CD14-positive monocyte (primary cell): ENCODE measurements around the gene ATXN1. TPM values are rescaled to one million over a fixed set of nuclear protein-coding genes. Genes with fewer than 3 reads are reported as not detected.

Experiments used
- DNase-seq, 3 donors: peaks; one replicate each; pipeline ENCODE4 v3.0.0-alpha.2; 2011 to 2022
- H2AFZ ChIP-seq: 2 replicates; pipeline ENCODE4 v1.6.0; 2012; ENCODE audit warnings: mild to moderate bottlenecking, low read depth, low read length, inconsistent platforms; ENCODE audit not compliant: insufficient read depth, poor library complexity, severe bottlenecking
- H3K27ac ChIP-seq, 2 donors: 1 replicate in 1 of 2; 2 replicates in 1 of 2; pipeline ENCODE4 v1.5.1; 2012 to 2013; ENCODE audit warnings: low read length in 2 of 2, control low read depth in 1 of 2, inconsistent platforms in 1 of 2, low read depth in 1 of 2, mild to moderate bottlenecking in 1 of 2
- H3K27me3 ChIP-seq, 2 donors: one replicate each; pipeline versions ENCODE4 v1.6.0 to v1.6.1; 2011 to 2013; ENCODE audit warnings: low read length in 2 of 2; ENCODE audit not compliant: control insufficient read depth in 2 of 2, insufficient read depth in 2 of 2
- H3K36me3 ChIP-seq, 2 donors: replicated peaks in 1 of 2; 1 replicate in 1 of 2; 2 replicates in 1 of 2; pipeline versions ENCODE4 v1.5.1 to v1.6.1; 2012 to 2013; ENCODE audit warnings: low read length in 2 of 2, control low read depth in 1 of 2, inconsistent platforms in 1 of 2, mild to moderate bottlenecking in 1 of 2; ENCODE audit not compliant: insufficient read depth in 2 of 2, control insufficient read depth in 1 of 2
- H3K4me1 ChIP-seq, 2 donors: 1 replicate in 1 of 2; 2 replicates in 1 of 2; pipeline versions ENCODE4 v1.5.1 to v1.6.1; 2012 to 2013; ENCODE audit warnings: low read length in 2 of 2, control low read depth in 1 of 2, inconsistent platforms in 1 of 2, mild to moderate bottlenecking in 1 of 2, moderate library complexity in 1 of 2; ENCODE audit not compliant: insufficient read depth in 2 of 2, control insufficient read depth in 1 of 2
- H3K4me2 ChIP-seq: replicated peaks from 2 replicates; pipeline ENCODE3; 2012; ENCODE audit warnings: low read length, moderate library complexity, mild to moderate bottlenecking; ENCODE audit not compliant: poor library complexity, severe bottlenecking; ENCODE audit errors: extremely low read depth
- H3K4me3 ChIP-seq, 3 experiments: fragments of 200-600 bp in 1 of 3; sonication (generic) in 1 of 3; replicated peaks in 1 of 3; 1 replicate in 2 of 3; 2 replicates in 1 of 3; pipeline ENCODE4 v1.5.1; 2011 to 2013; ENCODE audit warnings: low read length in 3 of 3, mild to moderate bottlenecking in 3 of 3, control low read depth in 2 of 3, low read depth in 2 of 3, inconsistent platforms in 1 of 3, moderate library complexity in 1 of 3
- H3K79me2 ChIP-seq: 2 replicates; pipeline ENCODE4 v1.6.0; 2012; ENCODE audit warnings: mild to moderate bottlenecking, control low read depth, inconsistent platforms, low read length, moderate library complexity; ENCODE audit not compliant: insufficient read depth
- H3K9ac ChIP-seq: 2 replicates; pipeline ENCODE4 v1.6.0; 2017; ENCODE audit warnings: low read length, mild to moderate bottlenecking; ENCODE audit not compliant: insufficient read depth, poor library complexity, severe bottlenecking
- H3K9me3 ChIP-seq, 2 donors: replicated peaks in 1 of 2; 1 replicate in 1 of 2; 2 replicates in 1 of 2; pipeline versions ENCODE4 v1.5.1 to v1.6.1; 2012 to 2013; ENCODE audit warnings: low read length in 2 of 2, control low read depth in 1 of 2; ENCODE audit not compliant: control insufficient read depth in 1 of 2, insufficient read depth in 1 of 2
- H4K20me1 ChIP-seq: 2 replicates; pipeline ENCODE4 v1.6.0; 2012; ENCODE audit warnings: mild to moderate bottlenecking, low read length, control low read depth, moderate library complexity; ENCODE audit not compliant: insufficient read depth
- H3K27ac Mint-ChIP-seq, 7 donors: one replicate each; pipeline ENCODE4 v1.8.0; 2020; ENCODE audit warnings: mild to moderate bottlenecking in 7 of 7, mixed read lengths in 7 of 7, moderate library complexity in 6 of 7, inconsistent platforms in 2 of 7
- H3K27me3 Mint-ChIP-seq, 3 donors: one replicate each; pipeline ENCODE4 v1.8.0; 2021 to 2022; ENCODE audit warnings: low read depth in 3 of 3, mild to moderate bottlenecking in 3 of 3, mixed read lengths in 3 of 3, moderate library complexity in 3 of 3, inconsistent platforms in 1 of 3
- H3K36me3 Mint-ChIP-seq, 2 donors: one replicate each; pipeline ENCODE4 v1.8.0; 2020; ENCODE audit warnings: mixed read lengths in 2 of 2, inconsistent platforms in 1 of 2, mild to moderate bottlenecking in 1 of 2
- H3K4me1 Mint-ChIP-seq: one replicate; pipeline ENCODE4 v1.8.0; 2020; ENCODE audit warnings: mild to moderate bottlenecking, mixed read lengths
- H3K4me3 Mint-ChIP-seq, 2 donors: one replicate each; pipeline ENCODE4 v1.8.0; 2020; ENCODE audit warnings: mild to moderate bottlenecking in 2 of 2, mixed read lengths in 2 of 2, moderate library complexity in 1 of 2
- H3K9me3 Mint-ChIP-seq, 7 donors: one replicate each; pipeline ENCODE4 v1.8.0; 2020 to 2022; ENCODE audit warnings: mixed read lengths in 7 of 7, mild to moderate bottlenecking in 6 of 7, moderate library complexity in 6 of 7, inconsistent platforms in 2 of 7
- CTCF ChIP-seq: fragments of 200-600 bp; IDR thresholded peaks from one replicate; pipeline ENCODE4 v1.8.0; 2022; ENCODE audit warnings: antibody characterized with exemption, mild to moderate bottlenecking
- WGBS: methylation state at CpG from one replicate; pipeline ENCODE4 v1.1.5; 2013; ENCODE audit warnings: missing lambda C conversion rate; ENCODE audit not compliant: insufficient coverage; 5-methylcytosine and 5-hydroxymethylcytosine counted together
- intact Hi-C, 2 donors: fragments of 100-400 bp; cut with micrococcal nuclease; formaldehyde crosslinking; loops; one replicate each; pipeline versions ENCODE4 v1.15.0 to v1.15.1; 2023
- polyA plus RNA-seq, 3 donors: library from polyadenylated mRNA; depleted of rRNA in 1 of 3; unstranded in 2 of 3; stranded (reverse) in 1 of 3; fragments of 300-500 nt in 2 of 3; fragments of >200 nt in 1 of 3; fragmentation: Illumina TruSeq in 2 of 3; gene quantifications; 1 replicate in 2 of 3; 2 replicates in 1 of 3; pipeline ENCODE4 v1.2.3, GENCODE V29; 2012 to 2021

ATXN1 gene
- polyA plus RNA-seq, 3 donors: 8.8 to 19.1 (median 10.9) TPM

GRCh38 chr6:16728513-16729182 is 32.6 kb downstream of the ATXN1 start:
- peak overlapping the region; percentile 95 to 99 (median 98) for H3K27ac Mint-ChIP-seq
- peaks cover 22% of the 10 kb centered on the region for H4K20me1 ChIP-seq
- H3K9ac ChIP-seq: peak overlapping the region; percentile 6
- H3K79me2 ChIP-seq: peaks cover 37% of the 10 kb centered on the region
- H3K36me3 Mint-ChIP-seq: peaks cover 7 to 11% of the 10 kb centered on the region in 2 donors
- H3K4me3 Mint-ChIP-seq: peak overlapping the region; percentile 77 to 82
- no peaks in the 10 kb centered on the region for H3K27me3 ChIP-seq
- DNase-seq: no peak
- peak overlapping the region; percentile 57 to 90 for H3K27ac ChIP-seq
- WGBS: 83% methylated on average over 2 of the region's 6 CpGs
- H3K9me3 ChIP-seq: no peaks in the 10 kb centered on the region
- intact Hi-C loops: loop anchor here in 1 of 2 donors (2.0 to 5.0 kb wide), 3 partner anchors 16 to 46 kb away; no protein-coding TSS in a partner anchor
- no peak for TF ChIP-seq CTCF
- no peaks in the 10 kb centered on the region for H3K27me3 Mint-ChIP-seq
- H2AFZ ChIP-seq: no peak overlapping the region
- H3K4me1 ChIP-seq: peaks cover 73 to 81% of the 10 kb centered on the region in 2 donors
- H3K36me3 ChIP-seq: no peaks in the 10 kb centered on the region
- peaks cover 81% of the 10 kb centered on the region for H3K4me1 Mint-ChIP-seq
- peak overlapping the region; percentile 56 for H3K4me2 ChIP-seq
- H3K9me3 Mint-ChIP-seq: no peaks in the 10 kb centered on the region
- peak overlapping the region; percentile 4 to 34 (median 6) for H3K4me3 ChIP-seq

GRCh38 chr6:16727996-16728395 is 33.3 kb downstream of the ATXN1 start:
- DNase-seq: peak; percentile 77 to 90 (median 89)
- Histone ChIP-seq H3K9me3 (no peaks in the 10 kb centered on the region), H3K27ac (peak overlapping the region; percentile 57 to 90), H2AFZ (no peak overlapping the region), H3K4me3 (peak overlapping the region; percentile 4 to 34 (median 6)), H3K36me3 (no peaks in the 10 kb centered on the region), H4K20me1 (peaks cover 18% of the 10 kb centered on the region), H3K27me3 (no peaks in the 10 kb centered on the region), H3K4me1 (peaks cover 74 to 86% of the 10 kb centered on the region in 2 donors), H3K9ac (peak overlapping the region; percentile 6), H3K4me2 (peak overlapping the region; percentile 56), H3K79me2 (peaks cover 37% of the 10 kb centered on the region)
- intact Hi-C loops: loop anchor here in 1 of 2 donors (2.0 to 5.0 kb wide), 3 partner anchors 15 to 46 kb away; no protein-coding TSS in a partner anchor
- Mint-ChIP-seq H3K4me3 (peak overlapping the region; percentile 77 to 82), H3K4me1 (peaks cover 85% of the 10 kb centered on the region), H3K9me3 (no peaks in the 10 kb centered on the region), H3K36me3 (peaks cover 2 to 11% of the 10 kb centered on the region in 2 donors), H3K27ac (peak overlapping the region; percentile 95 to 99 (median 98)), H3K27me3 (no peaks in the 10 kb centered on the region)
- WGBS: 0% methylated on average over 2 of the region's 5 CpGs
- TF ChIP-seq CTCF: no peak
